ENCODE measurements around the gene MNAT1. TPM values are rescaled to one million over a fixed set of nuclear protein-coding genes. Genes with fewer than 3 reads are reported as not detected.
"Not testable (repeated sequence)": the region's sequence is repeated elsewhere in the genome, so short reads cannot be mapped to it uniquely, and the experiment has no call there.

The MNAT1 gene
- total RNA-seq, 1 experiment from 2014 or later = 44.6 TPM

GRCh38 chr14:60775296-60775695, 40.7 kb downstream of the MNAT1 start:
- no TSS peak for BruUV-seq (replicated peaks)
- TF ChIP-seq CTCF (IDR thresholded peaks at IDR 0.05; ENCODE audit: unreplicated experiment) = no peak
- intact Hi-C loops (cut with micrococcal nuclease; ENCODE audit: unreplicated experiment) = loop anchor here (2.0 kb wide), 1 partner anchor 14 kb away; no protein-coding TSS in a partner anchor
- Mint-ChIP-seq H3K4me3 (ENCODE audit: low read depth, unreplicated experiment) (no peak overlapping the region), H3K4me1 (ENCODE audit: low read depth, unreplicated experiment) (peaks cover 7% of the 10 kb centered on the region), H3K9me3 (ENCODE audit: low read depth, unreplicated experiment) (peaks cover 2% of the 10 kb centered on the region), H3K36me3 (ENCODE audit: insufficient read depth, unreplicated experiment) (no peaks in the 10 kb centered on the region), H3K27me3 (ENCODE audit: unreplicated experiment) (no peaks in the 10 kb centered on the region), H3K27ac (ENCODE audit: unreplicated experiment) (no peak overlapping the region)
- DNase-seq = no peak
- CTCF ChIA-PET = no interaction called here

- no TSS peak for BruUV-seq (replicated peaks)
- intact Hi-C loops (cut with micrococcal nuclease; ENCODE audit: unreplicated experiment) = no loop called here
- CTCF ChIA-PET = no interaction called here
- H3K36me3 Mint-ChIP-seq (ENCODE audit: insufficient read depth, unreplicated experiment) = no peaks in the 10 kb centered on the region
- no peaks in the 10 kb centered on the region for H3K27me3 Mint-ChIP-seq (ENCODE audit: unreplicated experiment)
- H3K4me1 Mint-ChIP-seq (ENCODE audit: low read depth, unreplicated experiment) = peaks cover 9% of the 10 kb centered on the region
- TF ChIP-seq CTCF (IDR thresholded peaks at IDR 0.05; ENCODE audit: unreplicated experiment) = no peak
- no peaks in the 10 kb centered on the region for H3K9me3 Mint-ChIP-seq (ENCODE audit: low read depth, unreplicated experiment)
- no peak overlapping the region for H3K4me3 Mint-ChIP-seq (ENCODE audit: low read depth, unreplicated experiment)
- DNase-seq = no peak
- H3K27ac Mint-ChIP-seq (ENCODE audit: unreplicated experiment) = no peak overlapping the region
These were observed 43.5 kb downstream of the MNAT1 start for GRCh38 chr14:60777856-60778578.

- H3K27ac Mint-ChIP-seq (ENCODE audit: unreplicated experiment); H3K27me3 Mint-ChIP-seq (ENCODE audit: unreplicated experiment); H3K4me3 Mint-ChIP-seq (ENCODE audit: low read depth, unreplicated experiment); H3K36me3 Mint-ChIP-seq (ENCODE audit: insufficient read depth, unreplicated experiment); DNase-seq; BruUV-seq (replicated peaks); CTCF ChIA-PET; H3K4me1 Mint-ChIP-seq (ENCODE audit: low read depth, unreplicated experiment); H3K9me3 Mint-ChIP-seq (ENCODE audit: low read depth, unreplicated experiment); intact Hi-C loops (cut with micrococcal nuclease; ENCODE audit: unreplicated experiment): not testable (repeated sequence)
These were observed 45.4 kb downstream of the MNAT1 start for GRCh38 chr14:60779745-60780514.

GRCh38 chr14:60780558-60780957, 46.0 kb downstream of the MNAT1 start:
- H3K9me3 Mint-ChIP-seq (ENCODE audit: low read depth, unreplicated experiment); H3K4me1 Mint-ChIP-seq (ENCODE audit: low read depth, unreplicated experiment); BruUV-seq (replicated peaks); H3K4me3 Mint-ChIP-seq (ENCODE audit: low read depth, unreplicated experiment); intact Hi-C loops (cut with micrococcal nuclease; ENCODE audit: unreplicated experiment); H3K36me3 Mint-ChIP-seq (ENCODE audit: insufficient read depth, unreplicated experiment); H3K27me3 Mint-ChIP-seq (ENCODE audit: unreplicated experiment); DNase-seq; H3K27ac Mint-ChIP-seq (ENCODE audit: unreplicated experiment): not testable (repeated sequence)
- CTCF ChIA-PET = interaction anchor here (0.7 kb wide), 1 partner anchor 103 kb away, joined by 3 read pairs; no protein-coding TSS in a partner anchor

GRCh38 chr14:60786905-60787304, 52.3 kb downstream of the MNAT1 start:
- DNase-seq = no peak
- intact Hi-C loops (cut with micrococcal nuclease; ENCODE audit: unreplicated experiment) = no loop called here
- no peaks in the 10 kb centered on the region for H3K9me3 Mint-ChIP-seq (ENCODE audit: low read depth, unreplicated experiment)
- CTCF ChIA-PET = no interaction called here
- peaks cover 4% of the 10 kb centered on the region for H3K4me1 Mint-ChIP-seq (ENCODE audit: low read depth, unreplicated experiment)
- no peaks in the 10 kb centered on the region for H3K36me3 Mint-ChIP-seq (ENCODE audit: insufficient read depth, unreplicated experiment)
- BruUV-seq (replicated peaks) = no TSS peak
- H3K4me3 Mint-ChIP-seq (ENCODE audit: low read depth, unreplicated experiment) = no peak overlapping the region
- no peaks in the 10 kb centered on the region for H3K27me3 Mint-ChIP-seq (ENCODE audit: unreplicated experiment)
- no peak overlapping the region for H3K27ac Mint-ChIP-seq (ENCODE audit: unreplicated experiment)
- TF ChIP-seq CTCF (IDR thresholded peaks at IDR 0.05; ENCODE audit: unreplicated experiment) = no peak
